Measurements from ENCODE around the gene ICOS.

The ICOS gene

GRCh38 chr2:203987959-203988358, 51.4 kb downstream of the ICOS start:
- peaks cover 4% of the 10 kb centered on the region for H3K4me1 ChIP-seq
- no peaks in the 10 kb centered on the region for H3K36me3 ChIP-seq
- H3K4me3 ChIP-seq (ENCODE audit: low read depth, low read length) = no peak overlapping the region
- no peaks in the 10 kb centered on the region for H3K27me3 ChIP-seq
- no peaks in the 10 kb centered on the region for H3K9me3 ChIP-seq
- DNase-seq = no peak
- no peak for TF ChIP-seq CTCF (IDR thresholded peaks at IDR 0.05; ENCODE audit: low read depth, low read length)

- no peak for TF ChIP-seq CTCF (IDR thresholded peaks at IDR 0.05; ENCODE audit: low read depth, low read length)
- Histone ChIP-seq H3K27me3 (no peaks in the 10 kb centered on the region), H3K4me3 (ENCODE audit: low read depth, low read length) (no peak overlapping the region), H3K36me3 (no peaks in the 10 kb centered on the region), H3K4me1 (no peaks in the 10 kb centered on the region), H3K9me3 (no peaks in the 10 kb centered on the region)
- DNase-seq = no peak
Measured at GRCh38 chr2:203988500-203989260, 52.1 kb downstream of the ICOS start.

- Histone ChIP-seq H3K4me3 (ENCODE audit: low read depth, low read length) (no peak overlapping the region), H3K36me3 (no peaks in the 10 kb centered on the region), H3K9me3 (no peaks in the 10 kb centered on the region), H3K4me1 (no peaks in the 10 kb centered on the region), H3K27me3 (no peaks in the 10 kb centered on the region)
- no peak for DNase-seq
- TF ChIP-seq CTCF (IDR thresholded peaks at IDR 0.05; ENCODE audit: low read depth, low read length) = no peak
Measured at GRCh38 chr2:203989521-203989920, 53.0 kb downstream of the ICOS start.

GRCh38 chr2:203992509-203992908, 55.9 kb downstream of the ICOS start:
- TF ChIP-seq CTCF (IDR thresholded peaks at IDR 0.05; ENCODE audit: low read depth, low read length) = no peak
- DNase-seq = no peak
- Histone ChIP-seq H3K4me3 (ENCODE audit: low read depth, low read length) (no peak overlapping the region), H3K9me3 (no peaks in the 10 kb centered on the region), H3K4me1 (no peaks in the 10 kb centered on the region), H3K27me3 (no peaks in the 10 kb centered on the region), H3K36me3 (no peaks in the 10 kb centered on the region)

- Histone ChIP-seq H3K4me1 (no peaks in the 10 kb centered on the region), H3K9me3 (no peaks in the 10 kb centered on the region), H3K27me3 (no peaks in the 10 kb centered on the region), H3K4me3 (ENCODE audit: low read depth, low read length) (no peak overlapping the region), H3K36me3 (no peaks in the 10 kb centered on the region)
- no peak for DNase-seq
- TF ChIP-seq CTCF (IDR thresholded peaks at IDR 0.05; ENCODE audit: low read depth, low read length) = no peak
Measured at GRCh38 chr2:203993011-203993410, 56.4 kb downstream of the ICOS start.

GRCh38 chr2:203993560-203993959, 57.0 kb downstream of the ICOS start:
- Histone ChIP-seq H3K9me3 (no peaks in the 10 kb centered on the region), H3K4me3 (ENCODE audit: low read depth, low read length) (no peak overlapping the region), H3K27me3 (no peaks in the 10 kb centered on the region), H3K4me1 (no peaks in the 10 kb centered on the region), H3K36me3 (no peaks in the 10 kb centered on the region)
- DNase-seq = no peak
- no peak for TF ChIP-seq CTCF (IDR thresholded peaks at IDR 0.05; ENCODE audit: low read depth, low read length)

All from BE2C (cell line).